Small intestine (tissue), 7 donors: ENCODE data around the gene CCR5AS.
"Not testable (repeated sequence)": the region's sequence is repeated elsewhere in the genome, so short reads cannot be mapped to it uniquely, and the experiment has no call there.

ENCODE experiments used
- DNase-seq, 2 donors: peaks; one replicate each; pipeline versions ENCODE4 v3.0.0 to v3.0.0-alpha.2; 2013
- FAIRE-seq: peaks from 2 replicates; lab custom pipeline; 2012; peaks lifted over from hg19 to GRCh38; lab: Jason Lieb, UNC
- H3K27ac ChIP-seq, 3 donors: one replicate each; pipeline ENCODE4 v1.5.1; 2013; ENCODE audit warnings: low read length in 2 of 3, mild to moderate bottlenecking in 2 of 3, control low read depth in 1 of 3, inconsistent platforms in 1 of 3, low read depth in 1 of 3, moderate library complexity in 1 of 3
- H3K27me3 ChIP-seq, 3 donors: one replicate each; pipeline ENCODE4 v1.6.1; 2013; ENCODE audit warnings: low read length in 3 of 3, inconsistent platforms in 1 of 3; ENCODE audit not compliant: control insufficient read depth in 3 of 3, insufficient read depth in 3 of 3
- H3K36me3 ChIP-seq, 3 donors: one replicate each; pipeline ENCODE4 v1.6.1; 2013; ENCODE audit warnings: low read length in 3 of 3, inconsistent platforms in 1 of 3, low read depth in 1 of 3, mild to moderate bottlenecking in 1 of 3, moderate library complexity in 1 of 3; ENCODE audit not compliant: control insufficient read depth in 3 of 3, insufficient read depth in 2 of 3
- H3K4me1 ChIP-seq, 3 donors: one replicate each; pipeline ENCODE4 v1.6.1; 2013; ENCODE audit warnings: low read length in 2 of 3, inconsistent platforms in 1 of 3, low read depth in 1 of 3, mild to moderate bottlenecking in 1 of 3, moderate library complexity in 1 of 3; ENCODE audit not compliant: control insufficient read depth in 3 of 3, insufficient read depth in 2 of 3
- H3K4me3 ChIP-seq, 3 donors: one replicate each; pipeline ENCODE4 v1.5.1; 2013; ENCODE audit warnings: low read length in 3 of 3, control low read depth in 1 of 3, inconsistent platforms in 1 of 3, low read depth in 1 of 3, mild to moderate bottlenecking in 1 of 3, moderate library complexity in 1 of 3
- H3K9me3 ChIP-seq, 2 donors: one replicate each; pipeline ENCODE4 v1.6.1; 2013; ENCODE audit warnings: low read depth in 1 of 2, low read length in 1 of 2; ENCODE audit not compliant: control insufficient read depth in 2 of 2, insufficient read depth in 1 of 2
- WGBS, 3 donors: extraction: QIAGEN DNeasy Blood & Tissue Kit; methylation state at CpG; one replicate each; pipeline ENCODE4 v1.1.7; 2013; 5-methylcytosine and 5-hydroxymethylcytosine counted together
- donor health status: healthy with polysubstance abuse.
- donor health status: control.
- donor health status: control.
- donor health status: Bipolar disorder and iron deficiency.
- donor health status: healthy.

Gene CCR5AS

DNA sequence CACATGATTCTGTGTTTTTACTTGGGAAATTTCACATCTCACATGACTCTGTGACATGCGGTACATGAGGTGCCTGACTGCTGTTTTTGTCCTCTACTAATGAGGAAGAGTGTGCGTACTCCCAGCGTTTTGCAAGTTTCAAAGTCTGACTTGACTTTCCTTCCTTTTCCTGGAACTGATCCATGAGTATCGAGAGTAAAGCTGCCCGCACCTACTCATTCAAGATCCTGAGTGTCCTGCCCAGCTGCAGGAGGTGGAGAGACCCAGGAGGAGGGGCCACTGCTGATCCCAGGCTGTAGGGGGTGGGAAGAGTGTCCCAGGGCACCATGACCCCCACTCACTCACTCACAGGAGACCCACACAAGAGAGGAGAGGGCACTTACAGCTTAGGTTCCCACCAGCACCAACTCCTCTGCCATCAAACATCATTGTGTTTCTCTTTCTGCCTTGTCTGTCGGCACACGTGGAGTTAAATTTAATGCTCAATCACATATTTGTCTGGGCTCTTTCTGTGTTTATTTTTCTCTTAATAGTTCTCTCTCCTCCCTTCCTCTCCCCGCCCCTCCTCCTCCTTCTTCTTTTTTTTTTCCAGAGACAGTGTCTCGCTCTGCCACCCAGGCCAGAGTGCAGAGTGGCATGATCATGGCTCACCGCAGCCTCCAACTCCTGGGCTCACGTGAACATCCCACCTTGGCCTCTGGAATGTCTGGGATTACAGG lies 1.4 kb downstream of the CCR5AS start:
- H3K36me3 ChIP-seq = peaks cover 0 to 12% (median 0%) of the 10 kb centered on the region in 3 donors
- peaks cover 4 to 43% (median 14%) of the 10 kb centered on the region in 3 donors for H3K4me1 ChIP-seq
- H3K4me3 ChIP-seq = peak overlapping the region in 1 of 3 donors; percentile 22
- H3K27me3 ChIP-seq = no peaks in the 10 kb centered on the region
- FAIRE-seq (no peak), DNase-seq (peak; percentile 93 to 97)
- H3K9me3 ChIP-seq = no peaks in the 10 kb centered on the region
- WGBS, 3 donors = 5 to 30% (median 23%) methylated on average over 11 of the region's 11 CpGs
- peak overlapping the region; percentile 95 to 99 (median 98) for H3K27ac ChIP-seq

DNA sequence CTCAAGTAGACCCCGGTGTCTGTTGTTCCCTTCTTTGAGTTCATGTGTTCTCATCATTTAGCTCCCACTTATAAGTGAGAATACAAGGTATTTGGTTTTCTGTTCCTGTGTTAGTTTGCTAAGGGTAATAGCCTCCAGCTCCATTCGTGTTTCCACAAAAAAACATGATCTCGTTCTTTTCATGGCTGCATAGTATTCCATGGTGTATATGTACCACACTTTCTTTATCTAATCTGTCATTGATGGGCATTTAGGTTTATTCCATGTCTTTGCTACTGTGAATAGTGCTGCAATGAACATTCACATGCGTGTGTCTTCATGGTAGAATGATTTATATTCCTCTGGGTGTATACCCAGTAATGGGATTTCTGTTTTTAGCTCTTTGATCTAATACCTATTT lies 4.0 kb downstream of the CCR5AS start:
- not testable (repeated sequence) for H3K4me3 ChIP-seq, H3K9me3 ChIP-seq, H3K27ac ChIP-seq, H3K27me3 ChIP-seq, FAIRE-seq, DNase-seq, H3K36me3 ChIP-seq
- 94 to 97% (median 96%) methylated on average over 4 of the region's 4 CpGs for WGBS, 3 donors
- peaks cover 2 to 38% (median 18%) of the 10 kb centered on the region in 3 donors for H3K4me1 ChIP-seq

DNA sequence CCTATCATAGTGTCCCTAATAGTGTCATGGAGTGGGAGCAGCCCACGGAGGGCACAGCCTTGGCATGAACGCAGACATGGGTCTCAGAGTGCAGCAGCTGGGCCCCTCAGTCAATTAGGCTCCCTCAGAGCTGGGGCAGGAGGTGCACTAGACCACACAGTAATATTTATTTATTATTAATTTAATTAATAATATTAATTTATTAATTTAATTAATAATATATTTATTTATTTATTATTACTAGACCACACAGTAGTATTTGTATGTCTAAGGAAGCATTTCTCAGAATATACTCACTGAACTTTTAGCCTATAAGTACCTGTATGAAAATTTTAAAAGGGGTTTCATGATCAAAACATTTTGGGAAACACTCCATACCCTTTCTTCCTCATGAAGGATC lies 5.3 kb downstream of the CCR5AS start:
- H3K36me3 ChIP-seq = no peaks in the 10 kb centered on the region
- H3K27ac ChIP-seq = no peak overlapping the region
- peaks cover 2 to 26% (median 12%) of the 10 kb centered on the region in 3 donors for H3K4me1 ChIP-seq
- DNase-seq (no peak), FAIRE-seq (no peak)
- no peaks in the 10 kb centered on the region for H3K9me3 ChIP-seq
- H3K27me3 ChIP-seq = no peaks in the 10 kb centered on the region
- 92 to 94% (median 92%) methylated on average over 2 of the region's 2 CpGs for WGBS, 3 donors
- H3K4me3 ChIP-seq = no peak overlapping the region

DNA sequence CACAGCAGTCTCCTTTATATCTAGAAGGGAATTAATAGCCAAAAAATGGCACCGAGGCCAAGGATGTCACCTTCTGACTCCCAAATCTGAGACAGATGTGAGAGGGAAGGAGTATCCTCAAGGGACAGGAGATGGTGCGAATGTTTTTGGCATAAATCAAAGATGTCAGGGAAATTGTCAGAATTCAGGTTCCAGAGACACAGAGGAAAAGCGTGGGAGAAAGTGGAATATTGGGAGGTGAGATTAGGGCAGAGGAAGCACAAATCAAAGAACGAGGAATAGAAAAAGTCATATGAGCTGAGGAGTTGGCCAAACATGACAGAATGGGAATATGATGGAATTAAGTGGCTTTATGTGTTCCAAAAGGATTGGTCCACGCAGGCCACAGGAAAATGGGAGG lies 6.0 kb downstream of the CCR5AS start:
- no peak for DNase-seq
- peaks cover 2 to 19% (median 8%) of the 10 kb centered on the region in 3 donors for H3K4me1 ChIP-seq
- 93 to 96% (median 96%) methylated on average over 5 of the region's 5 CpGs for WGBS, 3 donors
- no peaks in the 10 kb centered on the region for H3K27me3 ChIP-seq
- H3K9me3 ChIP-seq = no peaks in the 10 kb centered on the region
- H3K27ac ChIP-seq = no peak overlapping the region
- H3K4me3 ChIP-seq = no peak overlapping the region
- no peaks in the 10 kb centered on the region for H3K36me3 ChIP-seq
- no peak for FAIRE-seq

DNA sequence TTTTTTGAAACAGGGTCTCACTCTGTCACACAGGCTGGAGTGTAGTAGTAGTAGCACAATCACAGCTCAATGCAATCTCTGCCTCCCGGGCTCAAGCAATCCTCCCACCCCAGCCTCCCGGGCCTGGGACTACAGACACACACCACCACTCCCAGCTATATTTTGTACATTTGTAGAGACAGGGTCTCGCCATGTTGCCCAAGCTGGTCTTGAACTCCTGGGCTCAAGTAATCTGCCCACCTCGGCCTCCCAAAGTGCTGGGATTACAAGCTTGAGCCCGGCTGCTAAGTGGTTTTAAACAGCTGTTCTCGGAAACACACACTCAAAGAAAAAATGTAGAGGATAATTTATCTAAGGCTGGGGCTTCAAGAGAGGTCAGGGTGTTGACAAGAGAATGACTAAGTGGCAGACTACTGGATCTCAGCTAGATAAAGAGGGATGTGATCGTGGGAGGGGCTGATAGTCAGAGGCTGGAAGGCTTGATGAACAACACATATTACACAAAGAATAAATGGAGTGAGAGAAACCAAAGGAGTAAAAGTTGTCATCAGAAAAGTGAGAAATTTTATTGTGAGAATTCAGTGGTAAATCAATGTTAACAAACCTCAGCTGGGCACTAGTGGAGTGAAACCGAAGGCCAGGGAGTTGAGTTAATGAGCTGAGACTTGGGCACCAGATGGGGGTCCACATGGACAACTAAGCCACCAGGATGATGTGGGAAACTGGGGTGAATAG lies 6.7 kb downstream of the CCR5AS start:
- no peaks in the 10 kb centered on the region for H3K9me3 ChIP-seq
- no peak overlapping the region for H3K4me3 ChIP-seq
- no peaks in the 10 kb centered on the region for H3K27me3 ChIP-seq
- no peak overlapping the region for H3K27ac ChIP-seq
- peaks cover 2 to 20% (median 8%) of the 10 kb centered on the region in 3 donors for H3K4me1 ChIP-seq
- no peak for DNase-seq
- no peaks in the 10 kb centered on the region for H3K36me3 ChIP-seq
- FAIRE-seq = no peak
- 76 to 89% (median 79%) methylated on average over 8 of the region's 8 CpGs for WGBS, 3 donors

DNA sequence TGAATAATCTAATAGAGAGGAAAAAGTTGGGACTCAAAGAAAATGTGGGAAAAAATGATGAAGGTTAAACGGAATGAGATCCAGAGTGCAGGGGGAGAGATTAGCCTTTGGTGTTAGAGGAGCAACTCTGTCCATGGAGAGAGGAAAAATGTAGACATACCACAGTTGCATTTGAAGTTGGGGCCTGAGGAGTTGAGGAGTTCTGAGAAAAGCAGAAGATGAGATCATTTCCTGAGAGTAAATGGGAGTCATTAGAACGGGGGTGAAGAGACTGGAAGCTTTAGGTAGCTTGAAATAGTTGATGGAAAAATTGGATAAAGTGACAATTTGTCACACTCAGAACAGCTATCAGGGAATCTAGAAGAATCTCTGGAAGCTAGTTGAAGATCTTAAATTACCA lies 7.3 kb downstream of the CCR5AS start:
- no peak for FAIRE-seq
- Histone ChIP-seq H3K4me1 (peaks cover 0 to 16% (median 6%) of the 10 kb centered on the region in 3 donors), H3K27me3 (no peaks in the 10 kb centered on the region), H3K9me3 (no peaks in the 10 kb centered on the region), H3K36me3 (no peaks in the 10 kb centered on the region), H3K4me3 (no peak overlapping the region), H3K27ac (no peak overlapping the region)
- 65 to 83% (median 70%) methylated on average over 2 of the region's 2 CpGs for WGBS, 3 donors
- DNase-seq = no peak

DNA sequence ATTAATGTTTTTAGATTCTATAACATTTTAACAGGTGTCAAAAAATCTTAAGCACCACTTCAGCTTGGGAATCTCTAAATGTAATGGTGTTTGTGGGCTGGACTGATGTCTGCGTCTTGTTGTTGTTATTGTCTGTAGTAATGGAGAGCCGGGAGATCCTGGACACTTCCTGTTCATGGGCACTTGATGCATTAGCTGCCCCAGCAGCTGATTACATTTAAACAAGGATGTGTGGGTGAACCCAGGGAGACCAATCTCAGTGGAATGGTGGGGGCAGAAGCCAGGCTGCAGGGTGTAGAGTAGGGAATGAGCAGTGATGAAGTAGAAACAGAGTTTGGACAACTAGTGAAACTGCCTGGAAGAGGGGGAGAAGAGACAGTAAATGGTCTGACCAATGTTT lies 7.8 kb downstream of the CCR5AS start:
- no peak for DNase-seq
- no peak for FAIRE-seq

DNA sequence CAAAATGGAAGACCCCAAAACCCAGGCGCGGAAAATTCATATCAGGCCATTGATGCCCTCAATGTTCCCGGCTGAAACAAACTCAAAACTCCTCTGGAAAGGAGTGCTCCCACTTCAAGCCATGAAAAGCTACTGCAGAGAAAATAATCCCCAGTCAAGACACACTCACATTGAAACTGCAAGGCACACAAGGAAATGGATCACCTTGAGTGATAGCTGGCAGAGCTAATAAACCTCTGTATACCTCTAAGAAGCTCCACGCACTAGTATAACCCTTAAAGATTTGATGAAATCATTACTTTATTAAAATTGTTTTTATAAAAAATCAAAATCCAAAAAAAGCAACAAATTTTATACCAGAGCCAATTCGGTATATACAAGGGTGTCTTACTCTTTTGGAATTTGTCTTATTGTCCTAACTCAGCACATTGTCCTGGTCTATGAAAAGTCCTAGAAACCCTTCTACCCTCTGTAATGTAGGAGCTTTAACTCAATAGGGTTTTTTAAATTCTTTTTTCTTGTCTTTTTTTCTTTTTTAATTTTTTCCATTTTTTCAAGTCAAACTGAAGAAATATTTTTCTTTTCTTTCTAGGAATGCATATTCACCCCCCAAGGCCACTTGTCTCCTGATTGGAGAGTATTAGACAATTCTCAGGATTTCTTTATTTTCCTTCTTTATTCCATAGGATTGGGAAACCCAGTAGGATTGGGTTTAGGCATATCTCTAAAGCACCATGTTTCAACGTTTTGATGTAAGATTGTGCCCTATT lies 8.5 kb downstream of the CCR5AS start:
- Histone ChIP-seq H3K36me3 (no peaks in the 10 kb centered on the region), H3K4me1 (peaks cover 0 to 16% (median 5%) of the 10 kb centered on the region in 3 donors), H3K27ac (no peak overlapping the region), H3K4me3 (no peak overlapping the region), H3K27me3 (no peaks in the 10 kb centered on the region), H3K9me3 (no peaks in the 10 kb centered on the region)
- DNase-seq (no peak), FAIRE-seq (no peak)
- 92 to 96% (median 95%) methylated on average over 6 of the region's 6 CpGs for WGBS, 3 donors

More for the DNA sequence above, 7.8 kb downstream of the CCR5AS start:
- Histone ChIP-seq H3K27ac (no peak overlapping the region), H3K9me3 (no peaks in the 10 kb centered on the region), H3K36me3 (no peaks in the 10 kb centered on the region), H3K27me3 (no peaks in the 10 kb centered on the region), H3K4me1 (peaks cover 0 to 14% (median 5%) of the 10 kb centered on the region in 3 donors), H3K4me3 (no peak overlapping the region)
- 77 to 95% (median 92%) methylated on average over 2 of the region's 2 CpGs for WGBS, 3 donors
